Measurements from ENCODE around the gene PDK1.
A peak's percentile ranks its signal among the peaks of the same experiment; 100 is the strongest.

The PDK1 gene

GRCh38 chr2:172550419-172550818 is 5.5 kb upstream of the PDK1 start:
- TF ChIP-seq POLR2AphosphoS5 (IDR thresholded peaks at IDR 0.05; ENCODE audit: low read depth, low read length) (no peak), POU2F2 (IDR thresholded peaks at IDR 0.05; ENCODE audit: low read depth, low read length) (no peak), SPI1 (IDR thresholded peaks at IDR 0.05; ENCODE audit: low read depth, low read length) (no peak), PAX5 (IDR thresholded peaks at IDR 0.05; ENCODE audit: insufficient read depth, low read length, severe bottlenecking) (no peak), TAF1 (IDR thresholded peaks at IDR 0.05; ENCODE audit: low read depth, low read length) (no peak), POLR2A (IDR thresholded peaks at IDR 0.05; ENCODE audit: low read depth, low read length) (no peak)
- FAIRE-seq (no peak), DNase-seq (ENCODE audit: insufficient read length, low spot score) (no peak)

DNA sequence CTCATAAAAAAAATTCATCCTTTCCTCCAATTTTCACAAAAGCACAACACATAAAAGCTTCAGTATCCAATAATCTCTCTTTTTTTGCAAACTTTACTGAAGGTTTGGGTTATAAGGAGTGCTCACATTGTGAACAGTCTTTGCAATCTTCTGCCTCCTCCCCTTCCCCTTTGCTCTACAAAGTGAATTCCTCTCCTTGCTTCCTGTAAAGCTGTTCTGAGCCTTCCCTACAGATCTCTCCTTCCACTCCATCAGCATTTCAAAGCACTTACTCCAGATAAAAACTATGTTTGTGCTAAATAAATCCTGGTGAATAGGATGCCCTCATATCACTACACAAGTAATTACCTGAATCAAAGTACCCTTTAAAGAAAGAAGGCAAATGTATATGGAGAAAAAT is 4.6 kb upstream of the PDK1 start:
- DNase-seq (ENCODE audit: insufficient read length, low spot score): no peak
- no peak for FAIRE-seq
- no peak for TF ChIP-seq TAF1 (IDR thresholded peaks at IDR 0.05; ENCODE audit: low read depth, low read length)
- no peak for TF ChIP-seq SPI1 (IDR thresholded peaks at IDR 0.05; ENCODE audit: low read depth, low read length)
- TF ChIP-seq POLR2AphosphoS5 (IDR thresholded peaks at IDR 0.05; ENCODE audit: low read depth, low read length): no peak
- TF ChIP-seq PAX5 (IDR thresholded peaks at IDR 0.05; ENCODE audit: insufficient read depth, low read length, severe bottlenecking): no peak
- TF ChIP-seq POU2F2 (IDR thresholded peaks at IDR 0.05; ENCODE audit: low read depth, low read length): no peak
- TF ChIP-seq POLR2A (IDR thresholded peaks at IDR 0.05; ENCODE audit: low read depth, low read length): no peak

DNA sequence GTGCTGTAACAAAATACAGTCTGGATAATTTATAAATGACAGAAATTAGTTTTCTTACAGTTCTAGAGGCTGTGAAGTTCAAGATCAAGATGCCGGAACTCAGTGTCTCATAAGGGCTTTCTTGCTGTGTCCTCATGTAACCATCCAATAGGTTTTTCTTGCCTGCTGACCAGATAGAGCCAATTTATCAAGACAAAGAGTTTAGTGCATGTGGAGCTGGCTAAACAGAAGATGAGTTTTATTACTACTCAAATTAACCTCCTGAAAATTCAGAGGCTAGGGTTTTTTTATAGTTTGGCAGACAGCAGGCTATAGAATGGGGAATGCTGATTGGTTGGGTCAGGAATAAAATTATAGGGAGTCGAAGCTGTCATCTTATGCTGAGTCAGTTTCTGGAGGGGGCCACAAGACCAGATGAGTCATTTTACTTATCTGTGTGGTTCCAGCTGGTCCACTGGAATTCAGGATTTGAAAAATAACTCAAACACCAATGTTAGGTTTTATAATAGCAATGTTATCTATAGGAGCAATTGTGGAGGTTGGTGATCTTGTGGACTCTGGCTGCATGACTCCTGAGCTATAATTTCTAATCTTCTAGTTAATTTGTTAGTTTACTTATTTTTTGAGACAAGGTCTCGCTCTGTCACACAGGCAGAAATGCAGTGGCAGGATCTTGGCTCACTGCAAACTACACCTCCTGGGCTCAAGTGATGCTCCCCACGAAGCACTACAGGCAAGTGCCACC is 3.2 kb upstream of the PDK1 start:
- TF ChIP-seq POLR2A (IDR thresholded peaks at IDR 0.05; ENCODE audit: low read depth, low read length): no peak
- TF ChIP-seq SPI1 (IDR thresholded peaks at IDR 0.05; ENCODE audit: low read depth, low read length): no peak
- no peak for TF ChIP-seq TAF1 (IDR thresholded peaks at IDR 0.05; ENCODE audit: low read depth, low read length)
- TF ChIP-seq POU2F2 (IDR thresholded peaks at IDR 0.05; ENCODE audit: low read depth, low read length): no peak
- TF ChIP-seq PAX5 (IDR thresholded peaks at IDR 0.05; ENCODE audit: insufficient read depth, low read length, severe bottlenecking): no peak
- TF ChIP-seq POLR2AphosphoS5 (IDR thresholded peaks at IDR 0.05; ENCODE audit: low read depth, low read length): no peak
- no peak for DNase-seq (ENCODE audit: insufficient read length, low spot score)
- no peak for FAIRE-seq

- DNase-seq (ENCODE audit: insufficient read length, low spot score) (no peak), FAIRE-seq (no peak)
- TF ChIP-seq POLR2AphosphoS5 (IDR thresholded peaks at IDR 0.05; ENCODE audit: low read depth, low read length) (no peak), SPI1 (IDR thresholded peaks at IDR 0.05; ENCODE audit: low read depth, low read length) (no peak), POU2F2 (IDR thresholded peaks at IDR 0.05; ENCODE audit: low read depth, low read length) (no peak), PAX5 (IDR thresholded peaks at IDR 0.05; ENCODE audit: insufficient read depth, low read length, severe bottlenecking) (no peak), TAF1 (IDR thresholded peaks at IDR 0.05; ENCODE audit: low read depth, low read length) (no peak), POLR2A (IDR thresholded peaks at IDR 0.05; ENCODE audit: low read depth, low read length) (no peak)
Observed at GRCh38 chr2:172554352-172555271, 1.3 kb upstream of the PDK1 start.

DNA sequence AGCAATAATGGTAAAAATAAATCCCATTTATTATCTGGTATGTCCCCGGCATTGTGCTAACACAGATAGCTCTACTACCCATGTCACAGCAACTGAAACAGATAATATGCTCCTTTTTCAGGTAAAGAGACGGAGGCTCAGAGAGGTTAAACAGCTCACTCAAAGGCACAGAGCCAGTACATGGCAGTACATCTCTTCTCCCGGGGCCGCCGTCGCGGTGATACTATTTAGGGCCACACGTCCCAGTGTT is 693 bp upstream of the PDK1 start:
- TF ChIP-seq SPI1 (IDR thresholded peaks at IDR 0.05; ENCODE audit: low read depth, low read length) (no peak), POLR2A (IDR thresholded peaks at IDR 0.05; ENCODE audit: low read depth, low read length) (no peak), POLR2AphosphoS5 (IDR thresholded peaks at IDR 0.05; ENCODE audit: low read depth, low read length) (no peak), TAF1 (IDR thresholded peaks at IDR 0.05; ENCODE audit: low read depth, low read length) (no peak), POU2F2 (IDR thresholded peaks at IDR 0.05; ENCODE audit: low read depth, low read length) (no peak)
- FAIRE-seq: no peak
- DNase-seq (ENCODE audit: insufficient read length, low spot score): no peak

- 0 out of 2 replicates have a peak, but pooled peaks have one; percentile 37 for TF ChIP-seq SPI1 (IDR thresholded peaks at IDR 0.05; ENCODE audit: low read depth, low read length)
- TF ChIP-seq POLR2A (IDR thresholded peaks at IDR 0.05; ENCODE audit: low read depth, low read length): no peak
- peak; percentile 66 for DNase-seq (ENCODE audit: insufficient read length, low spot score)
- FAIRE-seq: peak; percentile 91
Observed at GRCh38 chr2:172556284-172557033, 569 bp downstream of the PDK1 start.

DNA sequence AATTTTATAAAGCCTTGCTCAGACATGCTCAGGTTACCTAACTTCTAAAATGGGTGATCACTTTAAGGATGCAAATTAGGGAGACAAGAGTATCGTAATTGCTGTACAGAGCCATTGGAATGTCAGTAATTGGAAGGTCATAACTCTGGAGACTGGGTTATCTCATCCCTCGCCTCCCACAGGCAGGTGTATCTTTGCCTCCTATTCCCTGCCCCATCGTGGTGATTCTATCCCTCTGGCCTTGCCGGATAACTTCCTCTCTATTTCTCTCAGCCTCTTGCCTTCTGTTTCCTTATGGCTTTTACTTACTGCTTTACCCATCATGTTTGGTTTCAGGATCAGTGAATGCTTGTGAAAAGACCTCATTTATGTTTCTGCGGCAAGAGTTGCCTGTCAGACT is 2.5 kb downstream of the PDK1 start:
- TF ChIP-seq TAF1 (IDR thresholded peaks at IDR 0.05; ENCODE audit: low read depth, low read length) (no peak), PAX5 (IDR thresholded peaks at IDR 0.05; ENCODE audit: insufficient read depth, low read length, severe bottlenecking) (no peak), POLR2A (IDR thresholded peaks at IDR 0.05; ENCODE audit: low read depth, low read length) (no peak)
- FAIRE-seq (no peak), DNase-seq (ENCODE audit: insufficient read length, low spot score) (no peak)

DNA sequence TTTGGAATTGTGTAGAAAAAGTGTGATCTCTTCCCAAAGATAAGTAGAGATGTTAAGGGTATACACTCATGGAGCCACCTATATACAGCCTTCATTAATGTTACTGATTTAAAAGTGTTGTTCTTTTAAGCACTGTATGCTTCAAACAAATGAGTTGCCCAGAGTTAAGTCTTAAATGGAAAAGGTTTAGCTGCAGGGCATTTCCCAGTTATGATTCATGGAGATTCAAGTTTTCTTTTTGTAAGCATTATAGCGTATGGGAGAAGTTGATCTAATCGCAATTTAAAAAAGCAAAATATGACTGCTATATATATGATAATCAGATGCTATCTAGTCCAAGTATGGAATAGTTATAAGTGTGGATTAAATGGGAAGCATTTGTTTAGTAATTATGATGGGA is 4.8 kb downstream of the PDK1 start:
- FAIRE-seq (no peak), DNase-seq (ENCODE audit: insufficient read length, low spot score) (no peak)
- TF ChIP-seq POU2F2 (IDR thresholded peaks at IDR 0.05; ENCODE audit: low read depth, low read length) (no peak), POLR2AphosphoS5 (IDR thresholded peaks at IDR 0.05; ENCODE audit: low read depth, low read length) (no peak)

DNA sequence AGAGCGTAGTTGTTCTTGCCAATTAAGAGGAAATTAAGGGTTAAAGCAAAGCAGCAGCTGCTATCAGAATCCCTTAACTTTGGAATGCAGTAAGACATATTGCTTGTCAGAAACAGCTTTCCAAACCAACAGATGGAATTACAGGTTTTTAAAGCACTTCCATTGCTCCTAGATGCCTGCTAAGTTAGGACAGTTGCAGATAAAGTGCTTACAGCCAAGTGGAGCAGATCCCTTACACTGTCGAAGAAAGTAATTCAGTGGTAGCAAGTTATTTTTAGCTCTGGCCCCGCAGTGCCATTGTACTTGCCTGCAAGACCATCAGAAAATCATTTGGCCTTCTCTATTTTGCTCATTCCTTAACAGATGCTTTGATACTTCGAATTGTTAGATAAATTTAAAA is 5.4 kb downstream of the PDK1 start:
- TF ChIP-seq SPI1 (IDR thresholded peaks at IDR 0.05; ENCODE audit: low read depth, low read length) (no peak), POLR2AphosphoS5 (IDR thresholded peaks at IDR 0.05; ENCODE audit: low read depth, low read length) (no peak), PAX5 (IDR thresholded peaks at IDR 0.05; ENCODE audit: insufficient read depth, low read length, severe bottlenecking) (no peak), TAF1 (IDR thresholded peaks at IDR 0.05; ENCODE audit: low read depth, low read length) (no peak), POU2F2 (IDR thresholded peaks at IDR 0.05; ENCODE audit: low read depth, low read length) (no peak)
- FAIRE-seq: no peak

More for the DNA sequence above, 5.4 kb downstream of the PDK1 start:
- DNase-seq (ENCODE audit: insufficient read length, low spot score): no peak

Data from GM12891 (cell line).